Colon (tissue), 2 donors: ENCODE results near the gene PTP4A1.
"Not testable (repeated sequence)": the region's sequence is repeated elsewhere in the genome, so short reads cannot be mapped to it uniquely, and the experiment has no call there.

ENCODE experiments used
- FAIRE-seq: peaks from 2 replicates; lab custom pipeline; 2012; peaks lifted over from hg19 to GRCh38; lab: Jason Lieb, UNC
- donor health status: control.
- donor health status: control.

The PTP4A1 gene

GRCh38 chr6:63582579-63583231, 10.4 kb downstream of the PTP4A1 start:
- FAIRE-seq = no peak

- FAIRE-seq = peak; percentile 75
Measured at GRCh38 chr6:63584125-63584514, 11.8 kb downstream of the PTP4A1 start.

- no peak for FAIRE-seq
Measured at GRCh38 chr6:63584566-63584965, 12.3 kb downstream of the PTP4A1 start.

- FAIRE-seq = not testable (repeated sequence)
Measured at GRCh38 chr6:63585652-63586051, 13.4 kb downstream of the PTP4A1 start.

GRCh38 chr6:63589952-63590411, 17.7 kb downstream of the PTP4A1 start:
- FAIRE-seq = no peak

GRCh38 chr6:63592886-63593285, 20.6 kb downstream of the PTP4A1 start:
- FAIRE-seq = no peak

- FAIRE-seq = peak; percentile 79
Measured at GRCh38 chr6:63597141-63598048, 25.1 kb downstream of the PTP4A1 start.

GRCh38 chr6:63598049-63599036, 26.1 kb downstream of the PTP4A1 start:
- no peak for FAIRE-seq

- FAIRE-seq = no peak
Measured at GRCh38 chr6:63599243-63599642, 27.0 kb downstream of the PTP4A1 start.

GRCh38 chr6:63600136-63600535, 27.9 kb downstream of the PTP4A1 start:
- FAIRE-seq = no peak

GRCh38 chr6:63609231-63609630, 37.0 kb downstream of the PTP4A1 start:
- FAIRE-seq = no peak

GRCh38 chr6:63610944-63611343, 38.7 kb downstream of the PTP4A1 start:
- no peak for FAIRE-seq

- no peak for FAIRE-seq
Measured at GRCh38 chr6:63611560-63611959, 39.3 kb downstream of the PTP4A1 start.

GRCh38 chr6:63615590-63615989, 43.3 kb downstream of the PTP4A1 start:
- FAIRE-seq = no peak
